ENCODE measurements around the gene C5AR2.
A peak's percentile ranks its signal among the peaks of the same experiment; 100 is the strongest.
"Not testable (repeated sequence)": the region's sequence is repeated elsewhere in the genome, so short reads cannot be mapped to it uniquely, and the experiment has no call there.

The C5AR2 gene

GRCh38 chr19:47346024-47346423 is 14.0 kb downstream of the C5AR2 start:
- not testable (repeated sequence) for H3K36me3 ChIP-seq (ENCODE audit: control insufficient read depth, insufficient read depth, low read length); H3K4me1 ChIP-seq (ENCODE audit: control insufficient read depth, insufficient read depth, low read length); H3K9ac ChIP-seq (ENCODE audit: low read depth, low read length); H3K4me3 ChIP-seq (ENCODE audit: low read depth, low read length); H3K27ac ChIP-seq (ENCODE audit: low read depth, low read length); H3K27me3 ChIP-seq (ENCODE audit: control insufficient read depth, insufficient read depth, low read length); H3K9me3 ChIP-seq (ENCODE audit: control insufficient read depth, insufficient read depth, low read length)

DNA sequence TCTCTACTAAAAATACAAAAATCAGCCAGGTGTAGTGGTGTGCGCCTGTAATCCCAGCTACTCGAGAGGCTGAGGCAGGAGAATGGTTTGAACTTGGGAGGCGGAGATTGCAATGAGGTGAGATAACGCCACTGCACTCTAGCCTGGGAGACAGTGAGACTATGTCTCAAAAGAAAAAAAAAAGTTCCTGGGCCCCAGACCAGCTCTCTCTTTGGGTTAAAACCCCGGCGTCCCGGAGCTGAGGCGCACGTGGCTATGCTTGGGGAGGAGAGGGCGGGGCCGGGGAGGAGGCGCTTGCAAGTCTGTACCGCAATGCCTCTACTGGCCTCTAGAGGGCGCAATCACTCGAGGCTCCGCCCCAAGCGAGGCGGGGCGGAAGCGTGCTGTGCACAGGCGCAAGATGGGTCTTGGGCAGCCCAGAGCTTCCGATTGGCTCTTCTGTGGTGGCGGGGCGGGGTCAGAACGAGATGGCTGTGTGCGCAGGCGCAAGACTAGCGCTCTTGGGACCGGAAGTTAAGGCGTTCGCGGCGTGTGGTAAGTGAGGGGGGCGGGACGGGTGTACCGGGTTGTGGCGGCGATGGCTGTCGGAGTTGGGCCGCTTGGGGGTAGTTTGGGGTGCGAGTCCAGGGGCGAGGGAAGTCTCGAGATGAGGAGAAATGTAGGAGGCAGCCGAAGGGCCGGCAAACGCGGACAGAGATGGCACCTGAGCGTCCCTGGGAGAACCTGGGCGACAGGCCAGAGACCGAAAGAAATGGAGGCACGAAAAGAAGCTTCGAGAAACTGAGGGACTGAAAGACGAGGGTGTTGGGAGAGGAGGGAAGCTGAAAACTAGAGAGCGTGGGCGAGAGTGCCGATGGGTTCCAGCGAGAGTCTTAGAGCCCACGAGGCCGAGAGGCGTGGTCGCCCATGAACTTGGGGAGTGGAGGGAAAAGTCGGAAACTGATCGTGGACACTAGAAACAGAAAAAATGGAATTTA is 17.1 kb downstream of the C5AR2 start, which contains the start of gene DHX34:
Gene DHX34 (plus strand): TSS at position 497 of the 977 bp plus-strand sequence. CDS start 3,716 bp downstream, outside the sequence.
- Histone ChIP-seq H3K4me1 (ENCODE audit: control insufficient read depth, insufficient read depth, low read length) (peaks cover 7% of the 10 kb centered on the region; the same call in 1 of the 2 replicates), H3K4me3 (ENCODE audit: low read depth, low read length) (peak within 1 kb of the TSS; percentile 90), H3K9me3 (ENCODE audit: control insufficient read depth, insufficient read depth, low read length) (no peaks in the 10 kb centered on the region), H3K9ac (ENCODE audit: low read depth, low read length) (peak within 1 kb of the TSS; percentile 80), H3K36me3 (ENCODE audit: control insufficient read depth, insufficient read depth, low read length) (peaks cover 21% of the 10 kb centered on the region), H3K27ac (ENCODE audit: low read depth, low read length) (peak within 1 kb of the TSS; percentile 11), H3K27me3 (ENCODE audit: control insufficient read depth, insufficient read depth, low read length) (peaks cover 5% of the 10 kb centered on the region)

DNA sequence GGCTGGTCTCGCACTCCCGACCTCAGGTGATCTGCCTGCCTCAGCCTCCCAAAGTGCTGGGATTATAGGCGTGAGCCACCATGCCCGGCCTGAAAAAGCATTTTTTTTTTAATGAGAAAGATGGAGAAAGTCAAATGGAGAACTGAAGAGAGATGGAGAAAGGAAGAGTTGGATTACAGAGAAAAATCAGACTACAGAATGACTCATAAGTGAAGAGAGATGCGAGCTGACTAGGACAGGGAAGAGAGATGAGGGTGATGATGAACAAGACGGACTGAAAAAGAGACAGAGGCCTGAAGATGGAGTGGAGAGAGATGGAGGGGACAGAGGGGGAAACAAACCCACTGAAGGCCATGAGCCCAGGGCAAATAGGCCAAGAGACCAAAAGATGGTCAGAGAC is 18.7 kb downstream of the C5AR2 start:
- Histone ChIP-seq H3K4me1 (ENCODE audit: control insufficient read depth, insufficient read depth, low read length) (peaks cover 7% of the 10 kb centered on the region; the same call in 1 of the 2 replicates), H3K36me3 (ENCODE audit: control insufficient read depth, insufficient read depth, low read length) (peaks cover 35% of the 10 kb centered on the region), H3K27ac (ENCODE audit: low read depth, low read length) (no peak overlapping the region), H3K9me3 (ENCODE audit: control insufficient read depth, insufficient read depth, low read length) (no peaks in the 10 kb centered on the region), H3K9ac (ENCODE audit: low read depth, low read length) (no peak overlapping the region), H3K4me3 (ENCODE audit: low read depth, low read length) (no peak overlapping the region), H3K27me3 (ENCODE audit: control insufficient read depth, insufficient read depth, low read length) (peaks cover 5% of the 10 kb centered on the region)

- no peak overlapping the region for H3K27ac ChIP-seq (ENCODE audit: low read depth, low read length)
- H3K4me1 ChIP-seq (ENCODE audit: control insufficient read depth, insufficient read depth, low read length) = peaks cover 7% of the 10 kb centered on the region; the same call in 1 of the 2 replicates
- H3K4me3 ChIP-seq (ENCODE audit: low read depth, low read length) = peak overlapping the region; percentile 21; the same call in 1 of the 2 replicates
- H3K9ac ChIP-seq (ENCODE audit: low read depth, low read length) = no peak overlapping the region
- H3K27me3 ChIP-seq (ENCODE audit: control insufficient read depth, insufficient read depth, low read length) = peaks cover 5% of the 10 kb centered on the region
- no peaks in the 10 kb centered on the region for H3K9me3 ChIP-seq (ENCODE audit: control insufficient read depth, insufficient read depth, low read length)
- H3K36me3 ChIP-seq (ENCODE audit: control insufficient read depth, insufficient read depth, low read length) = peaks cover 44% of the 10 kb centered on the region
Observed at GRCh38 chr19:47351548-47351947, 19.6 kb downstream of the C5AR2 start.

DNA sequence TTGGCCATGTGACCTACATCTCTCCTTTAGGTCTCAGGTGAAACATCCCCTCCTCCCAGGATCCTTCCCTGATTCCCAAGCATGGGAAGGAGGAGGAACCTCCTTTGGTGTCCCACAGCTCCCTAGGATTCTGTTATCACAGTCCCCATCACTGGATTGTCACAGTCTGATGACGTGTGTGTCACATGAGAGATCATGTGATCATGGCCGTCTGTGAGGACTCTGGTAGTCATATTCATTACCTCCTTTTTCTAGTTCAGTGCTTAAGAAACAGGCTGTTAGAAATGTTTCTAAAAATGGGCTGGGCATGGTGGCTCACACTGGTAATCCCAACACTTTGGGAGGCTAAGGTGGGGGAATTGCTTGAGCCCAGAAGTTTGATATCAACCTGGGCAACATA is 20.1 kb downstream of the C5AR2 start:
- H3K27ac ChIP-seq (ENCODE audit: low read depth, low read length) = no peak overlapping the region
- no peak overlapping the region for H3K9ac ChIP-seq (ENCODE audit: low read depth, low read length)
- H3K4me1 ChIP-seq (ENCODE audit: control insufficient read depth, insufficient read depth, low read length) = peaks cover 7% of the 10 kb centered on the region; the same call in 1 of the 2 replicates
- H3K4me3 ChIP-seq (ENCODE audit: low read depth, low read length) = no peak overlapping the region
- H3K36me3 ChIP-seq (ENCODE audit: control insufficient read depth, insufficient read depth, low read length) = peaks cover 50% of the 10 kb centered on the region
- no peaks in the 10 kb centered on the region for H3K9me3 ChIP-seq (ENCODE audit: control insufficient read depth, insufficient read depth, low read length)
- peaks cover 5% of the 10 kb centered on the region for H3K27me3 ChIP-seq (ENCODE audit: control insufficient read depth, insufficient read depth, low read length)

DNA sequence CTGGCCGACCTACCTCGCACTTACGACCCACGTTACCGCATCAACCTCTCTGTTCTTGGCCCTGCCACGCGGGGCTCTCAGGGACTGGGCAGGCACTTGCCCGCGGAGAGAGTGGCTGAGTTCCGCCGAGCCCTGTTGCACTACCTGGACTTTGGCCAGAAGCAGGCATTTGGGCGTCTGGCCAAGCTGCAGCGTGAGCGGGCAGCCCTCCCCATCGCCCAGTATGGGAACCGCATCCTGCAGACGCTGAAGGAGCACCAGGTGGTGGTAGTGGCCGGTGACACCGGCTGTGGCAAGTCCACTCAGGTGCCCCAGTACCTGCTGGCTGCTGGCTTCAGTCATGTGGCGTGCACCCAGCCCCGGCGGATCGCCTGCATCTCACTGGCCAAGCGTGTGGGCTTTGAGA is 21.3 kb downstream of the C5AR2 start:
- no peak overlapping the region for H3K4me3 ChIP-seq (ENCODE audit: low read depth, low read length)
- peaks cover 3% of the 10 kb centered on the region for H3K27me3 ChIP-seq (ENCODE audit: control insufficient read depth, insufficient read depth, low read length)
- peaks cover 62% of the 10 kb centered on the region for H3K36me3 ChIP-seq (ENCODE audit: control insufficient read depth, insufficient read depth, low read length)
- H3K9me3 ChIP-seq (ENCODE audit: control insufficient read depth, insufficient read depth, low read length) = no peaks in the 10 kb centered on the region
- peaks cover 7% of the 10 kb centered on the region; the same call in 1 of the 2 replicates for H3K4me1 ChIP-seq (ENCODE audit: control insufficient read depth, insufficient read depth, low read length)
- H3K27ac ChIP-seq (ENCODE audit: low read depth, low read length) = no peak overlapping the region
- no peak overlapping the region for H3K9ac ChIP-seq (ENCODE audit: low read depth, low read length)

GRCh38 chr19:47356900-47357299 is 24.9 kb downstream of the C5AR2 start:
- Histone ChIP-seq H3K36me3 (ENCODE audit: control insufficient read depth, insufficient read depth, low read length) (peaks cover 95% of the 10 kb centered on the region), H3K9me3 (ENCODE audit: control insufficient read depth, insufficient read depth, low read length) (no peaks in the 10 kb centered on the region)

DNA sequence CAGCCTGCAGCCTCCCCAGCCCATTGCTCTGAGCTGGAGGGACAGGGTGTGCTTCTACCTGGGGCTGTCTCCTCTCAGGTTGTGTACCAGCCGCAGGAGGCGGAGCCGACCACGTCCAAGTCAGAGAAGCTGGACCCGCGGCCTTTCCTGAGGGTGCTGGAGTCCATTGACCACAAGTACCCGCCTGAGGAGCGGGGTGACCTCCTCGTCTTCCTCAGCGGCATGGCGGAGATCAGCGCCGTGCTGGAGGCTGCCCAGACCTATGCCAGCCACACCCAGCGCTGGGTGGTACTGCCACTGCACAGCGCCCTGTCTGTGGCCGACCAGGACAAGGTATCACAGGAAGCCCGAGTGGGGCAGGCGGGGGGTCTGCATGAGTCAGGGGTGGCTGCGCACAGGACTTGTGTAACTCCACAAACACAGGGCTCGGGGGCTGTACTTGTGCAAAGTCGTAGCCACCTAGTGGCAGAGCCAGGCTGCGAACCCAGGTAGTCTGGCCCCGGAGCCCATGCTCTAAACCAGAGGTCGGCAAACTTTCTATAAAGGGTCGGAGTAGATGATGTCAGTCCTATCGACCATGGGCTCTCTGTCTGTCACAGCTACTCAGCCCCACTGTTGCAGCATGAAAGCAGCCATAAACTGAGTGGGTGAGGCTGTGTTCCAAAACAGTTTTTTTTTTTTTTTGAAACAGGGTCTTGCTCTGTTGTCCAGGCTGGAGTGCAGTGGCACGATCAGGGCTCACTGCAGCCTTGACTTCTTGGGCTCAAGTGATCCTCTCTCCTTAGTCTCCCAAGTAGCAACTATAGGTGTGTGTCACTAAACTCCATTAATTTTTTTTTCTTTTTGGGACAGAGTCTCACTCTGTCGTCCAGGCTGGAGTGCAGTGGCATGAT is 26.1 kb downstream of the C5AR2 start:
- H3K36me3 ChIP-seq (ENCODE audit: control insufficient read depth, insufficient read depth, low read length) = peaks cover 96% of the 10 kb centered on the region
- H3K4me1 ChIP-seq (ENCODE audit: control insufficient read depth, insufficient read depth, low read length) = no peaks in the 10 kb centered on the region
- H3K9ac ChIP-seq (ENCODE audit: low read depth, low read length) = no peak overlapping the region
- no peaks in the 10 kb centered on the region for H3K27me3 ChIP-seq (ENCODE audit: control insufficient read depth, insufficient read depth, low read length)
- H3K27ac ChIP-seq (ENCODE audit: low read depth, low read length) = no peak overlapping the region
- no peaks in the 10 kb centered on the region for H3K9me3 ChIP-seq (ENCODE audit: control insufficient read depth, insufficient read depth, low read length)
- no peak overlapping the region for H3K4me3 ChIP-seq (ENCODE audit: low read depth, low read length)

More at GRCh38 chr19:47356900-47357299, 24.9 kb downstream of the C5AR2 start:
- Histone ChIP-seq H3K4me1 (ENCODE audit: control insufficient read depth, insufficient read depth, low read length) (peaks cover under 1% of the 10 kb centered on the region; the same call in 1 of the 2 replicates), H3K27me3 (ENCODE audit: control insufficient read depth, insufficient read depth, low read length) (no peaks in the 10 kb centered on the region), H3K9ac (ENCODE audit: low read depth, low read length) (no peak overlapping the region), H3K27ac (ENCODE audit: low read depth, low read length) (no peak overlapping the region), H3K4me3 (ENCODE audit: low read depth, low read length) (no peak overlapping the region)

- Histone ChIP-seq H3K36me3 (ENCODE audit: control insufficient read depth, insufficient read depth, low read length) (peaks cover 96% of the 10 kb centered on the region), H3K4me1 (ENCODE audit: control insufficient read depth, insufficient read depth, low read length) (no peaks in the 10 kb centered on the region), H3K27me3 (ENCODE audit: control insufficient read depth, insufficient read depth, low read length) (no peaks in the 10 kb centered on the region), H3K9ac (ENCODE audit: low read depth, low read length) (no peak overlapping the region), H3K27ac (ENCODE audit: low read depth, low read length) (no peak overlapping the region), H3K4me3 (ENCODE audit: low read depth, low read length) (no peak overlapping the region), H3K9me3 (ENCODE audit: control insufficient read depth, insufficient read depth, low read length) (no peaks in the 10 kb centered on the region)
Observed at GRCh38 chr19:47358936-47359335, 27.0 kb downstream of the C5AR2 start.

DNA sequence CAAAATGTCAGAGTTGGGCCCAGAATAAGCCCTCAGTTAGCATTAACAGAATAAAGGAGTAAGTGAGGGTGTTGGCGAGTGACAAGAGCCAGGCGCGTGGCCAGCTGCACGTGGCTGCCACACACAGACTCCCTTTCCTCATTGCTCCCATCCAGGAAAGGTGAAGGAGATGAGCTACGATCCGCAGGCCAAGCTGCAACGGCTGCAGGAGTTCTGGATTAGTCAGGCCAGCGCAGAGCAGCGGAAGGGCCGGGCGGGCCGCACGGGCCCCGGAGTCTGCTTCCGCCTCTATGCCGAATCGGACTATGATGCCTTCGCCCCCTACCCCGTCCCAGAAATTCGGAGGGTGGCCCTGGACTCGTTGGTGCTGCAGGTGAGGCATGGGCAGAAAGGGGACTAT is 30.3 kb downstream of the C5AR2 start:
- Histone ChIP-seq H3K9me3 (ENCODE audit: control insufficient read depth, insufficient read depth, low read length) (no peaks in the 10 kb centered on the region), H3K36me3 (ENCODE audit: control insufficient read depth, insufficient read depth, low read length) (peaks cover 89% of the 10 kb centered on the region), H3K4me1 (ENCODE audit: control insufficient read depth, insufficient read depth, low read length) (no peaks in the 10 kb centered on the region), H3K27ac (ENCODE audit: low read depth, low read length) (no peak overlapping the region), H3K9ac (ENCODE audit: low read depth, low read length) (no peak overlapping the region), H3K27me3 (ENCODE audit: control insufficient read depth, insufficient read depth, low read length) (no peaks in the 10 kb centered on the region), H3K4me3 (ENCODE audit: low read depth, low read length) (no peak overlapping the region)

All from HUES48 (cell line).